ENCODE results near the gene CNNM2.

DNA sequence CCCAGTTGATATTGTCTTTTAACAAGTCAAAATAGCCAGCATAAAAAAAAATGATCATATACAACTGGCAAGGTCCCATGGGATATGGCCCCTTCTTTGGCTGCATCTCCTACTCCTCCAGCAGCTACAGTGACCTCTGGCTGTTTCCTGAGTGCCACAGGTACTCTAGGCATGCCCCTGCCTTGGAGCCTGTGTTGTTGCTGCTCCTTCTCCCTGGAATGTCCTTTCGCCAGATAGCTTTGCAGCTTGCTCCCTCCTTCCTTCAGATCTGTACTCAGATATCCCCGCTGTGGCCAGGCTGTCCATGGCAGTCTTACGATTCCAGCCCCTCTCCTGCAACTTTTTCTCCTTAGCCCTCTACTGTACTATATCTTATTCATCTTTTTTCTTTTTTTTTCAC lies 23.3 kb downstream of the CNNM2 start:
- TF ChIP-seq, protein P1, sequence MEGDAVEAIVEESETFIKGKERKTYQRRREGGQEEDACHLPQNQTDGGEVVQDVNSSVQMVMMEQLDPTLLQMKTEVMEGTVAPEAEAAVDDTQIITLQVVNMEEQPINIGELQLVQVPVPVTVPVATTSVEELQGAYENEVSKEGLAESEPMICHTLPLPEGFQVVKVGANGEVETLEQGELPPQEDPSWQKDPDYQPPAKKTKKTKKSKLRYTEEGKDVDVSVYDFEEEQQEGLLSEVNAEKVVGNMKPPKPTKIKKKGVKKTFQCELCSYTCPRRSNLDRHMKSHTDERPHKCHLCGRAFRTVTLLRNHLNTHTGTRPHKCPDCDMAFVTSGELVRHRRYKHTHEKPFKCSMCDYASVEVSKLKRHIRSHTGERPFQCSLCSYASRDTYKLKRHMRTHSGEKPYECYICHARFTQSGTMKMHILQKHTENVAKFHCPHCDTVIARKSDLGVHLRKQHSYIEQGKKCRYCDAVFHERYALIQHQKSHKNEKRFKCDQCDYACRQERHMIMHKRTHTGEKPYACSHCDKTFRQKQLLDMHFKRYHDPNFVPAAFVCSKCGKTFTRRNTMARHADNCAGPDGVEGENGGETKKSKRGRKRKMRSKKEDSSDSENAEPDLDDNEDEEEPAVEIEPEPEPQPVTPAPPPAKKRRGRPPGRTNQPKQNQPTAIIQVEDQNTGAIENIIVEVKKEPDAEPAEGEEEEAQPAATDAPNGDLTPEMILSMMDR (IDR thresholded peaks at IDR 0.05) = no peak
- TF ChIP-seq POLR2AphosphoS5 (IDR thresholded peaks at IDR 0.05) = no peak
